Measurements from ENCODE around the gene FN3KRP. TPM values are rescaled to one million over a fixed set of nuclear protein-coding genes. Genes with fewer than 3 reads are reported as not detected.

FN3KRP gene
- total and polyA plus RNA-seq, 2 donors (not counting 1 experiment from before 2014, with no cell fraction given) = 16.8 to 44.2 TPM

GRCh38 chr17:82689077-82689476, 27.4 kb upstream of the FN3KRP start:
- no peaks in the 10 kb centered on the region for H3K27me3 ChIP-seq (replicated peaks in 1 of 4; ENCODE audit: control extremely low read depth in 1 of 4, control insufficient read depth in 3 of 4, insufficient read depth in 4 of 4, low read length in 3 of 4)
- Mint-ChIP-seq H3K4me3 (no peak overlapping the region), H3K27me3 (no peaks in the 10 kb centered on the region), H3K9me3 (ENCODE audit: insufficient read depth) (no peaks in the 10 kb centered on the region), H3K27ac (no peak overlapping the region), H3K4me1 (no peaks in the 10 kb centered on the region)
- H3K79me2 ChIP-seq (ENCODE audit: control insufficient read depth, insufficient read depth, low read length) = peaks cover 3% of the 10 kb centered on the region
- no peak overlapping the region for H3K4me2 ChIP-seq (replicated peaks; ENCODE audit: low read depth, low read length, poor library complexity, severe bottlenecking)
- H3K4me1 ChIP-seq (ENCODE audit: control insufficient read depth in 2 of 2, insufficient read depth in 2 of 2, low read length in 2 of 2) = no peaks in the 10 kb centered on the region
- 93% methylated on average over 8 of the region's 8 CpGs for WGBS (ENCODE audit: insufficient coverage)
- H2AFZ ChIP-seq (ENCODE audit: insufficient read depth, low read depth, low read length, poor library complexity, severe bottlenecking) = no peak overlapping the region
- no peak for TF ChIP-seq EZH2 (IDR thresholded peaks at IDR 0.05; ENCODE audit: borderline replicate concordance, insufficient read depth, low read depth, low read length, poor library complexity, severe bottlenecking)
- TF ChIP-seq, protein P1, sequence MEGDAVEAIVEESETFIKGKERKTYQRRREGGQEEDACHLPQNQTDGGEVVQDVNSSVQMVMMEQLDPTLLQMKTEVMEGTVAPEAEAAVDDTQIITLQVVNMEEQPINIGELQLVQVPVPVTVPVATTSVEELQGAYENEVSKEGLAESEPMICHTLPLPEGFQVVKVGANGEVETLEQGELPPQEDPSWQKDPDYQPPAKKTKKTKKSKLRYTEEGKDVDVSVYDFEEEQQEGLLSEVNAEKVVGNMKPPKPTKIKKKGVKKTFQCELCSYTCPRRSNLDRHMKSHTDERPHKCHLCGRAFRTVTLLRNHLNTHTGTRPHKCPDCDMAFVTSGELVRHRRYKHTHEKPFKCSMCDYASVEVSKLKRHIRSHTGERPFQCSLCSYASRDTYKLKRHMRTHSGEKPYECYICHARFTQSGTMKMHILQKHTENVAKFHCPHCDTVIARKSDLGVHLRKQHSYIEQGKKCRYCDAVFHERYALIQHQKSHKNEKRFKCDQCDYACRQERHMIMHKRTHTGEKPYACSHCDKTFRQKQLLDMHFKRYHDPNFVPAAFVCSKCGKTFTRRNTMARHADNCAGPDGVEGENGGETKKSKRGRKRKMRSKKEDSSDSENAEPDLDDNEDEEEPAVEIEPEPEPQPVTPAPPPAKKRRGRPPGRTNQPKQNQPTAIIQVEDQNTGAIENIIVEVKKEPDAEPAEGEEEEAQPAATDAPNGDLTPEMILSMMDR (IDR thresholded peaks at IDR 0.05) = no peak
- DNase-seq = no peak
- H4K20me1 ChIP-seq (ENCODE audit: control insufficient read depth, insufficient read depth, low read length, poor library complexity, severe bottlenecking) = no peaks in the 10 kb centered on the region
- H3K4me3 ChIP-seq (ENCODE audit: control extremely low read depth in 1 of 5, extremely low read depth in 1 of 5, insufficient read depth in 1 of 5, low read depth in 2 of 5, low read length in 4 of 5) = no peak overlapping the region
- intact Hi-C loops (cut with micrococcal nuclease) = no loop called here
- no peak overlapping the region for H3K9ac ChIP-seq (ENCODE audit: low read length)
- peaks cover 0 to 3% (median 0%) of the 10 kb centered on the region in 3 donors for H3K9me3 ChIP-seq (ENCODE audit: control extremely low read depth in 1 of 3, control insufficient read depth in 2 of 3, insufficient read depth in 1 of 3, low read length in 2 of 3)
- ATAC-seq (ENCODE audit: low read depth) = no peak
- ChIA-PET CTCF (no interaction called here), POLR2A (interaction anchor here (0.7 kb wide), 1 partner anchor 25 kb away, joined by 3 read pairs; no protein-coding TSS in a partner anchor)
- no peak overlapping the region for H3K27ac ChIP-seq (ENCODE audit: low read length in 2 of 2)
- no peaks in the 10 kb centered on the region for H3K36me3 ChIP-seq (replicated peaks in 1 of 2; ENCODE audit: control extremely low read depth in 1 of 2, control insufficient read depth in 1 of 2, extremely low read depth in 1 of 2, insufficient read depth in 2 of 2, low read length in 1 of 2)

GRCh38 chr17:82690786-82691489, 25.6 kb upstream of the FN3KRP start:
- peaks cover 6% of the 10 kb centered on the region for H3K9me3 Mint-ChIP-seq (ENCODE audit: insufficient read depth)
- H3K4me3 ChIP-seq (ENCODE audit: control extremely low read depth in 1 of 5, extremely low read depth in 1 of 5, insufficient read depth in 1 of 5, low read depth in 2 of 5, low read length in 4 of 5) = no peak overlapping the region
- no peaks in the 10 kb centered on the region for H3K4me1 Mint-ChIP-seq
- ChIA-PET POLR2A (no interaction called here), CTCF (no interaction called here)
- H3K27ac ChIP-seq (ENCODE audit: low read length in 2 of 2) = no peak overlapping the region
- WGBS (ENCODE audit: insufficient coverage) = 81% methylated on average over 15 of the region's 18 CpGs
- intact Hi-C loops (cut with micrococcal nuclease) = no loop called here
- peaks cover 3% of the 10 kb centered on the region for H3K79me2 ChIP-seq (ENCODE audit: control insufficient read depth, insufficient read depth, low read length)
- H3K36me3 ChIP-seq (replicated peaks in 1 of 2; ENCODE audit: control extremely low read depth in 1 of 2, control insufficient read depth in 1 of 2, extremely low read depth in 1 of 2, insufficient read depth in 2 of 2, low read length in 1 of 2) = no peaks in the 10 kb centered on the region
- no peaks in the 10 kb centered on the region for H3K27me3 ChIP-seq (replicated peaks in 1 of 4; ENCODE audit: control extremely low read depth in 1 of 4, control insufficient read depth in 3 of 4, insufficient read depth in 4 of 4, low read length in 3 of 4)
- H4K20me1 ChIP-seq (ENCODE audit: control insufficient read depth, insufficient read depth, low read length, poor library complexity, severe bottlenecking) = no peaks in the 10 kb centered on the region
- H3K9me3 ChIP-seq (ENCODE audit: control extremely low read depth in 1 of 3, control insufficient read depth in 2 of 3, insufficient read depth in 1 of 3, low read length in 2 of 3) = peaks cover 0 to 17% (median 7%) of the 10 kb centered on the region in 3 donors
- ATAC-seq (ENCODE audit: low read depth) = no peak
- H3K27me3 Mint-ChIP-seq = no peaks in the 10 kb centered on the region
- H3K4me1 ChIP-seq (ENCODE audit: control insufficient read depth in 2 of 2, insufficient read depth in 2 of 2, low read length in 2 of 2) = no peaks in the 10 kb centered on the region
- no peak overlapping the region for H3K9ac ChIP-seq (ENCODE audit: low read length)
- TF ChIP-seq, protein P1 (IDR thresholded peaks at IDR 0.05) = no peak
- no peak for TF ChIP-seq EZH2 (IDR thresholded peaks at IDR 0.05; ENCODE audit: borderline replicate concordance, insufficient read depth, low read depth, low read length, poor library complexity, severe bottlenecking)
- H3K4me2 ChIP-seq (replicated peaks; ENCODE audit: low read depth, low read length, poor library complexity, severe bottlenecking) = no peak overlapping the region
- H3K27ac Mint-ChIP-seq = no peak overlapping the region
- no peak overlapping the region for H2AFZ ChIP-seq (ENCODE audit: insufficient read depth, low read depth, low read length, poor library complexity, severe bottlenecking)
- DNase-seq = no peak
- H3K4me3 Mint-ChIP-seq = no peak overlapping the region
